ENCODE results near the gene LTB.

Gene LTB

GRCh38 chr6:31609519-31610406, 27.5 kb upstream of the LTB start:
- ATAC-seq, result no peak
- TF ChIP-seq TCF4 (CRISPR knock-in tag; IDR thresholded peaks at IDR 0.05; ENCODE audit: borderline replicate concordance) (no peak), ISL1 (CRISPR knock-in tag; IDR thresholded peaks at IDR 0.05) (no peak), ZNF565 (CRISPR knock-in tag; conservative IDR thresholded peaks at IDR 0.05; ENCODE audit: low read depth) (no peak), RARB (CRISPR knock-in tag; IDR thresholded peaks at IDR 0.05) (no peak), OSR1 (CRISPR knock-in tag; IDR thresholded peaks at IDR 0.05) (no peak), BACH2 (CRISPR knock-in tag; IDR thresholded peaks at IDR 0.05; ENCODE audit: borderline replicate concordance) (no peak), ZFP30 (CRISPR knock-in tag; IDR thresholded peaks at IDR 0.05) (no peak), TOX (CRISPR knock-in tag; IDR thresholded peaks at IDR 0.05; ENCODE audit: borderline replicate concordance) (no peak), POU6F1 (CRISPR knock-in tag; IDR thresholded peaks at IDR 0.05; ENCODE audit: borderline replicate concordance, low read depth) (no peak), CREB5 (CRISPR knock-in tag; IDR thresholded peaks at IDR 0.05; ENCODE audit: low read depth) (no peak), ZNF8 (CRISPR knock-in tag; IDR thresholded peaks at IDR 0.05) (no peak), CSDC2 (CRISPR knock-in tag; IDR thresholded peaks at IDR 0.05) (no peak), ZNF70 (CRISPR knock-in tag; IDR thresholded peaks at IDR 0.05) (no peak), TSHZ2 (CRISPR knock-in tag; IDR thresholded peaks at IDR 0.05) (no peak), ARNTL (CRISPR knock-in tag; IDR thresholded peaks at IDR 0.05; ENCODE audit: borderline replicate concordance, low read depth) (no peak), PATZ1 (CRISPR knock-in tag; IDR thresholded peaks at IDR 0.05; ENCODE audit: borderline replicate concordance) (no peak), ZC3H10 (CRISPR knock-in tag; IDR thresholded peaks at IDR 0.05) (no peak)

- TF ChIP-seq PPARA (CRISPR knock-in tag; IDR thresholded peaks at IDR 0.05; ENCODE audit: borderline replicate concordance) (no peak), SNAI2 (CRISPR knock-in tag; IDR thresholded peaks at IDR 0.05) (no peak), ISL1 (CRISPR knock-in tag; IDR thresholded peaks at IDR 0.05) (no peak), TCF4 (CRISPR knock-in tag; IDR thresholded peaks at IDR 0.05; ENCODE audit: borderline replicate concordance) (no peak), ZFP30 (CRISPR knock-in tag; IDR thresholded peaks at IDR 0.05) (no peak), ZFP3 (CRISPR knock-in tag; IDR thresholded peaks at IDR 0.05) (no peak), CSDC2 (CRISPR knock-in tag; IDR thresholded peaks at IDR 0.05) (no peak), ESRRG (CRISPR knock-in tag; IDR thresholded peaks at IDR 0.05) (no peak), ZNF70 (CRISPR knock-in tag; IDR thresholded peaks at IDR 0.05) (no peak), BACH2 (CRISPR knock-in tag; IDR thresholded peaks at IDR 0.05; ENCODE audit: borderline replicate concordance) (no peak), ZNF565 (CRISPR knock-in tag; conservative IDR thresholded peaks at IDR 0.05; ENCODE audit: low read depth) (no peak), ARNTL (CRISPR knock-in tag; IDR thresholded peaks at IDR 0.05; ENCODE audit: borderline replicate concordance, low read depth) (no peak), GLIS3 (CRISPR knock-in tag; IDR thresholded peaks at IDR 0.05) (no peak), CSRNP3 (CRISPR knock-in tag; IDR thresholded peaks at IDR 0.05) (no peak), ZC3H10 (CRISPR knock-in tag; IDR thresholded peaks at IDR 0.05) (no peak)
These were observed 25.1 kb upstream of the LTB start for GRCh38 chr6:31607317-31607716.

More at GRCh38 chr6:31607317-31607716, 25.1 kb upstream of the LTB start:
- no peak for ATAC-seq
